Measurements from ENCODE around the gene OR6B1. TPM values are rescaled to one million over a fixed set of nuclear protein-coding genes. Genes with fewer than 3 reads are reported as not detected.
"Not testable (repeated sequence)": the region's sequence is repeated elsewhere in the genome, so short reads cannot be mapped to it uniquely, and the experiment has no call there.

OR6B1 gene
- total RNA-seq, 1 donor from 2014 or later, result not detected

DNA sequence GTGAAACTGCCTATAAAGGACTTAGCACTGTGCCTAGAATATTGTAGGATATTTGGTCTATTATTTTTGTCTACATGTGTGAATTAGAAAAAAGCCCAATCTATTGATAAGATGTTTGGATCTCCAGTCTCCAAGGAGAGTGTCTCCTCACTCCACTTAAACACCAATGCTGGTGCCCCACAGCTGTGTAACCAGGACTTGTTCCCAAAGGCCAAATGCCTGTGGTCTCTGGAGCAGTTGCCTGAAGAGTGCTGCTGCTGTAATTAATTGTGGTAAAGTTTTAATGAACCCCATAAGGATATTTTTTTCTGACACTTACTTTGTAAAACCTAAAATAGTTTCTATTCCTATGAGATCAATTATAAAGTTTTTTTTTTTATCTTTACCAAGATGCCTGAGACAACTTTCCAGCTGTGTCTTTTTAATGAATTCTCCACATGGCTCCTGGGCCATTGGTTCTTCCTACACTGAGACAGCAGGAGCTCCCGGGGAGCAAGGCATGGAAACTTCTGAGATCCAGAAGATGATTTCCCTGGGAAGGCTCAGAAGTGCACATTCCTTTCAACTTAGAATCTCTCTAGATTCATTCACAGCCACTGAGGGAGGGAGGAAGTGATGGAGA is 37.4 kb downstream of the OR6B1 start:
- H3K4me1 Mint-ChIP-seq (ENCODE audit: unreplicated experiment), result peaks cover 9% of the 10 kb centered on the region
- no peak overlapping the region for H3K4me3 Mint-ChIP-seq (ENCODE audit: unreplicated experiment)
- no peaks in the 10 kb centered on the region for H3K27me3 Mint-ChIP-seq (ENCODE audit: unreplicated experiment)
- no peaks in the 10 kb centered on the region for H3K36me3 Mint-ChIP-seq (ENCODE audit: low read depth, unreplicated experiment)
- DNase-seq (ENCODE audit: low spot score), result no peak
- H3K9me3 Mint-ChIP-seq (ENCODE audit: unreplicated experiment), result no peaks in the 10 kb centered on the region
- no peak overlapping the region for H3K27ac Mint-ChIP-seq (ENCODE audit: unreplicated experiment)
- TF ChIP-seq, protein P1, sequence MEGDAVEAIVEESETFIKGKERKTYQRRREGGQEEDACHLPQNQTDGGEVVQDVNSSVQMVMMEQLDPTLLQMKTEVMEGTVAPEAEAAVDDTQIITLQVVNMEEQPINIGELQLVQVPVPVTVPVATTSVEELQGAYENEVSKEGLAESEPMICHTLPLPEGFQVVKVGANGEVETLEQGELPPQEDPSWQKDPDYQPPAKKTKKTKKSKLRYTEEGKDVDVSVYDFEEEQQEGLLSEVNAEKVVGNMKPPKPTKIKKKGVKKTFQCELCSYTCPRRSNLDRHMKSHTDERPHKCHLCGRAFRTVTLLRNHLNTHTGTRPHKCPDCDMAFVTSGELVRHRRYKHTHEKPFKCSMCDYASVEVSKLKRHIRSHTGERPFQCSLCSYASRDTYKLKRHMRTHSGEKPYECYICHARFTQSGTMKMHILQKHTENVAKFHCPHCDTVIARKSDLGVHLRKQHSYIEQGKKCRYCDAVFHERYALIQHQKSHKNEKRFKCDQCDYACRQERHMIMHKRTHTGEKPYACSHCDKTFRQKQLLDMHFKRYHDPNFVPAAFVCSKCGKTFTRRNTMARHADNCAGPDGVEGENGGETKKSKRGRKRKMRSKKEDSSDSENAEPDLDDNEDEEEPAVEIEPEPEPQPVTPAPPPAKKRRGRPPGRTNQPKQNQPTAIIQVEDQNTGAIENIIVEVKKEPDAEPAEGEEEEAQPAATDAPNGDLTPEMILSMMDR (IDR thresholded peaks at IDR 0.05; ENCODE audit: unreplicated experiment), result no peak

DNA sequence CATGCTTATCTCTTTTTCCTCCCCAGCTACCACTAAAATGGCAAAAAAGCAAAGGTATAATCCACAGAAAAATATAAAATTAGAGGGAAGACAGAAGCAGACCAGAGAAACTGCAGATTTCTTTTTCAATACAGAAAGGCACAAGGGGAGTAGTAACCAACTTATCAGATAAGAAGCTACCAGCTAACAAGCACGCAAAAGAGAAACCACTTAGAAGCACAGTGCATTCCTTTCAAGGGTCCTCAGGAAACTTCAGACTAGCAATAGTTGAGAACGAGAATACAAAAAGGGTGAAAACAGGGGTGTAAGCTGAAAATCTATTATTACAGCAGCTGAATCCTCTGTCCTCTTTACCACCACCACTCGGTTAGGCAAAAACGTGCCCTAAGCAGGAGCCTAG is 38.8 kb downstream of the OR6B1 start:
- Mint-ChIP-seq H3K27ac (ENCODE audit: unreplicated experiment) (no peak overlapping the region), H3K9me3 (ENCODE audit: unreplicated experiment) (no peaks in the 10 kb centered on the region), H3K36me3 (ENCODE audit: low read depth, unreplicated experiment) (no peaks in the 10 kb centered on the region), H3K4me1 (ENCODE audit: unreplicated experiment) (peaks cover 6% of the 10 kb centered on the region), H3K4me3 (ENCODE audit: unreplicated experiment) (no peak overlapping the region), H3K27me3 (ENCODE audit: unreplicated experiment) (no peaks in the 10 kb centered on the region)
- TF ChIP-seq, protein P1 (IDR thresholded peaks at IDR 0.05; ENCODE audit: unreplicated experiment), result no peak
- DNase-seq (ENCODE audit: low spot score), result no peak

DNA sequence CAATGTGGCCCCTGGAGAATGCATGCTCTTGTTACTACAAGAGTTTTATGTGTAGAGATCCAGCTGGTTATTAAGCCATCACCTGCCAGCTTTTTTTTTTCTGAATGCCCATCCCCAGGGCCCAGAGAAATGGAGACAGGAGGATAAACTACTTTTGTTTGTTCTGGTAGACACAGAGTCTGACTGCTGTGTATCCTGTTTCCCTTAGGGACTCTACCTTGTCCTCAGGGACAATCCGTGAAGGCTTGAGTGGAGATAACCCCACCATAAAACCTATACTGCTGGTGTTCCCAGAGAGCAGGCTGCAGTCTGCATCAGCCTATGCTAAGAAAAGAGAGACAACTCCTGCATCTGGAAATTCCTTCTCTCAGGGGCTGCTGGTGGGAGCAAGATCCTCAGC is 48.5 kb downstream of the OR6B1 start, which contains the start of gene OR2A5:
Gene OR2A5 (plus strand): TSS at position 301 of the 400 bp plus-strand sequence. CDS start 1,454 bp downstream, outside the sequence.
- Mint-ChIP-seq H3K4me3 (ENCODE audit: unreplicated experiment) (no peak within 1 kb of the TSS), H3K36me3 (ENCODE audit: low read depth, unreplicated experiment) (no peaks in the 10 kb centered on the region), H3K9me3 (ENCODE audit: unreplicated experiment) (no peaks in the 10 kb centered on the region), H3K27ac (ENCODE audit: unreplicated experiment) (no peak within 1 kb of the TSS), H3K4me1 (ENCODE audit: unreplicated experiment) (no peaks in the 10 kb centered on the region), H3K27me3 (ENCODE audit: unreplicated experiment) (peaks cover 1% of the 10 kb centered on the region)
- no peak for DNase-seq (ENCODE audit: low spot score)
- TF ChIP-seq, protein P1 (IDR thresholded peaks at IDR 0.05; ENCODE audit: unreplicated experiment), result no peak

DNA sequence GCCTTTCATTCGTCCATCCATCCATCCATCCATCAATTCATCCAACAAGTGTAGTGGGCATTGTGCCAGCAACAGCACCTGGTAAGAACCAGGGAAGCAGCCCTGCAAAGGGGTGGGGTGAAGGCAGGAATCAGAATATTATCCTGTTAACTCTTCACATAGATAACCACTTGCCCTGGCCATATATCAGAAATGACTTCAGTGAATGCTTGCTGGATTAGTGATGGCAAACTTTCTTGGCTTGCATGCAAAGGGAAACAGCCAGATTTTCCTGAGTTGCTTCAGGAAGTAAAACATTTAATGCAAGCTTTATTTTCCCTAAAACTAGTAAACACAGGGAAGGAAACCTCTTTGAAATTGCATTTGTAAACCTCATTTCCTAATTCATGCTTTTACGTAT is 49.4 kb downstream of the OR6B1 start:
- DNase-seq (ENCODE audit: low spot score), result no peak
- no peak overlapping the region for H3K4me3 Mint-ChIP-seq (ENCODE audit: unreplicated experiment)
- peaks cover 1% of the 10 kb centered on the region for H3K27me3 Mint-ChIP-seq (ENCODE audit: unreplicated experiment)
- no peaks in the 10 kb centered on the region for H3K36me3 Mint-ChIP-seq (ENCODE audit: low read depth, unreplicated experiment)
- H3K27ac Mint-ChIP-seq (ENCODE audit: unreplicated experiment), result no peak overlapping the region
- no peaks in the 10 kb centered on the region for H3K9me3 Mint-ChIP-seq (ENCODE audit: unreplicated experiment)
- no peaks in the 10 kb centered on the region for H3K4me1 Mint-ChIP-seq (ENCODE audit: unreplicated experiment)
- TF ChIP-seq, protein P1 (IDR thresholded peaks at IDR 0.05; ENCODE audit: unreplicated experiment), result no peak

DNA sequence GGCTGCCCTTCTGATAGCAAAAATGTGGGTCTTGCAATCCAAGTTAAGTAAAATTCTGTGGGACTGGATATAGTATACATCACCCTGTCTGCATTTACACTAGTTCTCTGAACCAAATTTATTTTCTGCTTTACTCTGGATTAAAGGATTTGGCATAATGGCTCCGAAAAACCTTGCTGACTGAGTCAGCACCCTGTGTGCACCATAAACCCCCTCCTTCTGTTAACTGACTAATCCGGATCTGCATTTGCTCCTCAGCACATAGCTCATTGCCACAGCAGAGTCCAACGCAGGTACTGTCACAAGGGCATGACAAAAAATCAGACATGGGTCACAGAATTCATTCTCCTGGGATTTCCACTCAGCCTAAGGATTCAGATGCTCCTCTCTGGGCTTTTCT is 50.0 kb downstream of the OR6B1 start:
- H3K9me3 Mint-ChIP-seq (ENCODE audit: unreplicated experiment), result no peaks in the 10 kb centered on the region
- H3K36me3 Mint-ChIP-seq (ENCODE audit: low read depth, unreplicated experiment), result no peaks in the 10 kb centered on the region
- H3K27me3 Mint-ChIP-seq (ENCODE audit: unreplicated experiment), result peaks cover 1% of the 10 kb centered on the region
- no peak overlapping the region for H3K27ac Mint-ChIP-seq (ENCODE audit: unreplicated experiment)
- no peaks in the 10 kb centered on the region for H3K4me1 Mint-ChIP-seq (ENCODE audit: unreplicated experiment)
- no peak for DNase-seq (ENCODE audit: low spot score)
- TF ChIP-seq, protein P1 (IDR thresholded peaks at IDR 0.05; ENCODE audit: unreplicated experiment), result no peak
- H3K4me3 Mint-ChIP-seq (ENCODE audit: unreplicated experiment), result no peak overlapping the region

DNA sequence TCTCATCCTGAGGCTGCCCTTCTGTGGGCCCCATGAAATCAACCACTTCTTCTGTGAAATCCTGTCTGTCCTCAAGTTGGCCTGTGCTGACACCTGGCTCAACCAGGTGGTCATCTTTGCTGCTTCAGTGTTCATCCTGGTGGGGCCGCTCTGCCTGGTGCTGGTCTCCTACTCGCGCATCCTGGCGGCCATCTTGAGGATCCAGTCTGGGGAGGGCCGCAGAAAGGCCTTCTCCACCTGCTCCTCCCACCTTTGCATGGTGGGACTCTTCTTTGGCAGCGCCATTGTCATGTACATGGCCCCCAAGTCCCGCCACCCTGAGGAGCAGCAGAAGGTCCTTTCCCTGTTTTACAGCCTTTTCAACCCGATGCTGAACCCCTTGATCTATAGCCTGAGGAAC is 50.8 kb downstream of the OR6B1 start:
- not testable (repeated sequence) for H3K9me3 Mint-ChIP-seq (ENCODE audit: unreplicated experiment); H3K36me3 Mint-ChIP-seq (ENCODE audit: low read depth, unreplicated experiment); H3K27me3 Mint-ChIP-seq (ENCODE audit: unreplicated experiment); H3K4me3 Mint-ChIP-seq (ENCODE audit: unreplicated experiment); DNase-seq (ENCODE audit: low spot score); H3K27ac Mint-ChIP-seq (ENCODE audit: unreplicated experiment); H3K4me1 Mint-ChIP-seq (ENCODE audit: unreplicated experiment)

All from endothelial cell (in vitro differentiated cells).